HG02943 (cell line): Measurements from ENCODE around the gene TTLL13.
"Not testable (repeated sequence)": the region's sequence is repeated elsewhere in the genome, so short reads cannot be mapped to it uniquely, and the experiment has no call there.

Experiments used
- ATAC-seq: cut with Tn5 transposase; IDR thresholded peaks from one replicate; pipeline ENCODE4 v1.9.1; 2021; ENCODE audit warnings: mild to moderate bottlenecking, low read depth, moderate library complexity; ENCODE audit not compliant: unreplicated experiment

Gene TTLL13

DNA sequence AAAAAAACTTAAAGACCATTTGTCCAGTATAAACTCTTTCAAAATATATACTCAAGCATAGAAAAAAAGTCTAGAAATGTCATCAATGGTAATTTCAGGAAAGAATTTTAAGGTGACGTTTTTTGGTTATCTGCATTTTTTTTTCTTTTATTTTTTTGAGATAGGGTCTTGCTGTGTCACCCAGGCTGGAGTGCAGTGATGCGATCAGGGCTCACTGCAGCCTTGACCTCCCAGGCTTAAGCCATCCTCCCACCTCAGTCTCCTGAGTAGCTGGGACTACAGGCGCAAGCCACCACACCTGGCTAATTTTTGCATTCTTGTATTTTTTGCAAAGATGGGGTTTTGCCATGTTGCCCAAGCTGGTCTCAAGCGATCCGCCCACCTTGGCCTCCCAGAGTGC, 31.4 kb downstream of the TTLL13 start:
- ATAC-seq, result not testable (repeated sequence)

DNA sequence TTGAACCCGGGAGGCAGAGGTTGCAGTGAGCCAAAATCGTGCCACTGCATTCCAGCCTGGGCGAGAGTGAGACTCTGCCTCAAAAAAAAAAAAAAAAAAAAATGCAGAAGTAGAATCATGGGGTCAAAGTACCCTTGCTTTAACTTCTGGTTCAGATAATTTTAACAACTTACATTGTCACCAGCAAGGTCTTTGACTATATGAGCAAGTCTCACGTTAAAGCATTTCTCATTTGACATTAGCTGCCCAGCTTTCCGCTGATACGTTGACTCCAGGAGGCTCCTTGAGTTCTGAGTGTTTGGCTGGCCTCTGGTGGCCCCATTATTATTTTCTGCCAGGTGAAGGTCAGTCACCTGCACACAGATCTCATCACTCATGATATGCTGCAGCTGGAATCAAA, 32.3 kb downstream of the TTLL13 start:
- ATAC-seq, result not testable (repeated sequence)

DNA sequence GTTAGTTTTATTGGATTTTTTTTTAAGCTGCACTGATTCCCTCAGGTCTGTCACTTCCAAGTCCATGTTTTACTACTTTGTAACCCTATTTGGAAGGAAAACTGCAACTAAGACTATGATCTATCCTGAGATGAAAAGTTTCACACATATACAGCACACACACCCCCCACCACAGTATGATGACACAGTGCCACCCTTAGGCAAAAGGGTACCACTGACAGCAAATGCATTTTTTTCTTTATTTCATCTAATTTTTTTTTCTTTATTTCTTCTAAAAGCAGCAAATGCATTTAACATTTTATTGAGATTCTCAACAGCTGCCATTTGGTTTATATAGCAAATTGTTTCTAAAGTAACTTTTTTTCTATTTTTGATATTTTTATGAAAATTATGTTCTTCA, 37.3 kb downstream of the TTLL13 start:
- ATAC-seq, result no peak

DNA sequence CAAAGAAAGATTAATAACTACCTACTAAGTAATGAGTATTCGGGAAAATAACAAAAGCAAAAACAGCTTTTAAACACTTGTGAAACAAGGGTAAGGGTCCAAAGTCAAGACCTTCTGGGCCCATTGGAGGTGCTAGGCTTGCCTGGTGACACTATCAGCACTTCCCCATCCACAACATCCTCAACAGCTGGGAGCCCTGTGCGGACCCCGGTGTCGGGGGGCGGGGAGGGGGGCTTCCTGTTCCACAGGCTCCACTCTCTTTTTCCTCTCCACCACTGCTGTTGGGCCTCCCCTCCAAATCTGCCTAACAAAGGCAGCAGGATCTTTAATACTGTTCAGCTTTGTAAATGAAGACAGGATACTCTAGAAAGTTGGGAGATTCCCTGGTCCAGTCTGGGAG, 37.7 kb downstream of the TTLL13 start:
- no peak for ATAC-seq

DNA sequence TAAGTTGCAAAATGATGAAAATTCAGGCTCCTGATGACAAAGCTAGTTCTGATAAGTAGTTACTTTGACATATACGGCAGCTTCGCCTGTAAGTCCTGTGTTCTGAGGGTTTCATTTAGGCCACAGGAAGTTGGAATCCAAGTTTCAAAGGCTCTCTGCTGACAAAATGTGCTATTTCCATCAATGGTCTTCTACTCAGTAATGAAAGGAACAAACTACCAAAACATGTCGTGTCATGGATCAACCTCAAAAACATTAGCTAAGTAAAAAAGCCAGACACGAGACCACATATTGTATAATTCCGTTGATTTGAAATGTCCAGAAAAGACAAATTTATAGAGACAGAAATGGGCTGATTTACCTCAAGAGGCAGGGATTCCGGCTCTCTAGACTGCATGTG, 38.6 kb downstream of the TTLL13 start:
- ATAC-seq, result no peak

DNA sequence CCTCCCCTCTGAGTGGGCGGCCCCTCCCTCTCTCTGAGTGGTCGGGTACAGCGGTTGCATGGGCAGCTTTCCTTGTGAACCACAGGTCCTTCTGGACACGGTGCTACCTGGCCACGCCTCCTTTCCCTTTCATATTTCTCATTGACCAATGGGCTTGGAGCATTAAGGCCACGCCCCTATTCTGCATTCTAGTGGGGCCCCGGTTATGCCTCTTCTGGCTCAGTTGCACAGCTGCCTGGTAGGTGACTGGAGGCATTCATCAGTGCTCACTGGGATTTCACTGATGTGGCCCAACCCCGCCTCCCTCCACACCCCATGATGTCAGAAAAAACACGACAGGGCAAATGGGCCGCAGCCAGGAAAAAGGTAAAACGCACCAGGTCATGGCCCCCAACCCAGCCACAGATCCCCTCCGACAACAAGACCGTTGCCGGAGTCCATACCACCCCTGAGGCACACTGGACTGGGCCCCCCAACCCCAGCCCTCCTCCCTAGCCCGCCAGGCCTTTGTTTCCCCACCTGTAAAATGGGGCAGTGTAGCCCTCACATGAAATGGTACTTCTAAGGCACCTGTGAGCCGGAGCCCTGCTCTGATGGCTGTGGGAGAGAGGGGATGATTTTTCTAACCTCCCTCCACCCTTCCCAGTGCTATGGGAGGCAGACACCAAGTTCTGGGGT, 42.5 kb downstream of the TTLL13 start:
- no peak for ATAC-seq

DNA sequence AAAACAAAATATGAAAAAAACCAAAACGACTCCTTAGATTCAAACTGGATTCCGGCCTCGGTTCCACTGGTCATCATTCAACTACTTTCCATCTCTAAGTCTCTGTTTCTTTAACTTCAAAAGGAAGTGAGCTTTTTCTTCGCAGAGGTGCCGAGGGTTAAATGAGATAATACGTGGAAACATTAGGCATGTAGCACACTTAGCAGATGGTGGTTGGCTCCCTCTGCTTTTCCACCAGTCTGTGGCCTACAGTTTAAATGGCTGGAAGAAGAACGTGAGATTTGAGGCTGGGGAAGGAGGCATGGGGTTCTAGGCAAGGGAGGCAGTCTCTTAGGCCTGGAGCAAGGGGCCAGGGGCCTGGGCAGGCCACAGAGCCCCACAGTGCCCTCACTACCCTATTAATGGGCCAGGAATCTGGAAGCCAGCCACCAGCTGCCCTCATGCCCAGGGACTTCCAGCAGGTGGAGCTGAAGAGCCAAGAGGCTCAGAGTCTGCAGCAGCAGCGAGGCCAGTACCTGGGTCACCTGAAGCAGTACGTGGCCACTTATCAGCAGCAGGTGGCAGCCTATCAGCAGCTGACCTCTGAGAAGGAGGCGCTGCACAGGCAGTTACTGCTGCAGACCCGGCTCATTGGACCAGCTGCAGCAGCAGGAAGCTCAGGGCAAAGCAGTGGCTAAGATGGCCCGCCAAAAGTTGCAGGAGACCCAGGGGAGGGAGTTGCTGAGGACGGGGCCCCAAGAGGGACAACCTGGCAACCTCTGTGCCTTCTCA, 43.9 kb downstream of the TTLL13 start:
- ATAC-seq, result not testable (repeated sequence)

DNA sequence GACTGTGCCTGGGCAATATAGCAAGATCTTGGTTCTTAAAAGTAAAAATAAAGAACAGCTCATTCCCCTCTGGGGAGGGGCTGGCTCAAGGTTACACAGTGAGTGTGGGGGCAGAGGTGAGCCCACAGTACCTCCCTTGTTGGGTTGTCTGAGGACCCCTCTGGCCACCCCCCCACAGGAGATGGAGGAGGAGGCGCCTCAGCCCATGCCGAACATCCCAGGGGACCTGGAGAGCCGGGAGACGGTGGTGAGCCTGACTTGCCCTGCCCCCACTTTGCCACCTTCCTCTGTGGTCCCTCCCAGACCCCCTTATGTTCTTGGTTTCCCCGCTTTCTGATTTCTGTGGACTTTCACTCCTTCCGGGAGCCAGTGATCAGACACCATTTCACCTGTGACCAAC, 44.8 kb downstream of the TTLL13 start:
- ATAC-seq, result no peak

DNA sequence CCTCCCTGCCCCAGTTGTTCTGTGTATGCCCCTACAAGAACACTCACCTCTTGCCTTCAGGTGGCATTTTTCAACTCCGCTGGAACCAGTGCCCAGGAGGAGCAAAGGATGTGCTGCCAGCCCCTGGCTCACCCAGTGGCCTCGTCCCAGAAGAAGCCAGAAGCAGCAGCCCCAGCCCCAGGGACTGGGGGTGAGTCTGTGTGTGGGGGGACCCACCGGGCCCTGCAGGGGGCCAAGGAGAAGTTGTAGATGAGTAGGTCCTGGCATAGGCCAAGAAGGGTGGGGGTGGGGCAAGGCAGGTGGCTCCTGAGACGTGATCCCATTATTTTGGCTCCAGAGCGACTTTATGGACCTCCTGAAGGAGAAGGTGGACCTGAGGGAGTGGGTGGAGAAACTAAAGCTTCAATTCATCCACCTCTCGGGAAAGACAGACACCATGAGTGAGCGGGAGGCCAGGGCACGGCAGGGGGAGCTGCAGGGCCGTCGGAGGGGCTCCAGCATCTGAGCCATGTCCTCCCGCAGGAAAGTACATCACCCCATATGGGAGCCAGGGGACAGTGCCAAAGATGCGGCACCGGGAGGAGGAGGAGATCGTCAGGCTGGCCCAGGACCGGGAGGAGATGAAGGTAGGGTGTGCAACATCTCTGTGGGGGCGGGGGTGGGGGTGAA, 45.4 kb downstream of the TTLL13 start:
- no peak for ATAC-seq

DNA sequence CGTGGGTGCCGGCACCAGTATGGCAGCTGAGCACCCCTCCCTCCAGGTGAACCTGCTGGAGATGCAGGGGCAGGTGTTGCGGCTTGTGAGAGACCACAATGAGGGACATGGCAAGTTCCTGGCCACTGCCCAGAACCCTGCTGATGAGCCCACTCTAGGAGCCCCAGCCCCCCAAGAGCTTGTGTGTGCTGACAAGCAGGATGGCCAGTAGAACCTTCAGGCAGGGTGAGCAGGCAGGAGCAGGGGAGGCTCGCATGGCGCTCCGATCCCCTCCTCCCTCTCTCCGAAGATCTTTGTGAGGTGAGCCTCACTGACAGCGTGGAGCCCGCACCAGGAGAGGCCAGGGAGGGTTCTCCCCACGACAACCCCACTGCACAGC, 45.9 kb downstream of the TTLL13 start:
- no peak for ATAC-seq

DNA sequence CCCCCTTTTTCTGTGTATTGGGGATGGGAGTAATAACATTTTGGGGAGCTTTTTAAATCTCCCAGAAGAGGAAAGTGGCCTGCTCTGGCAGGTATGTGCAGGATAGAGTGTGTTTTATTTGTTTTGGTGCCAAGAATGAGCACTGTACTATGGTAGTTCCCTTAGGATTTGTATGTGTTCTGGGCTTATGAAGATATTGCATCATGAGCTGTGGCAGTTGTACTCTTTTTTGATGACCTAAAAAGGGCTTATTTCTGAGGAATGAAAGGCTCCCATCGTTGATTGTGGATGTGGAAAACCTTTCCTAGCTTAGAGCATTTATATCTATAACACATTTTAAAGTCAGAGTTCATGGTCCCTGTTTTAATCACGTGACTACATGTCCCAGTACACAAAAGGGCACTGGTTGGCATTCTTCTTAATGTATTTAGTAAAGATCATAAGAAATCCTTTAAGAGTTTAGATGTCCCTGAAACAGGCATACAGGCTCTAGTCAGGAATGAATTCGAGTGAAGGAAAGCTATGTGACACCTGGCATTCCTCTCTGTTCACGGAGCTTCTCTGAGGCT, 47.0 kb downstream of the TTLL13 start:
- ATAC-seq, result not testable (repeated sequence)

DNA sequence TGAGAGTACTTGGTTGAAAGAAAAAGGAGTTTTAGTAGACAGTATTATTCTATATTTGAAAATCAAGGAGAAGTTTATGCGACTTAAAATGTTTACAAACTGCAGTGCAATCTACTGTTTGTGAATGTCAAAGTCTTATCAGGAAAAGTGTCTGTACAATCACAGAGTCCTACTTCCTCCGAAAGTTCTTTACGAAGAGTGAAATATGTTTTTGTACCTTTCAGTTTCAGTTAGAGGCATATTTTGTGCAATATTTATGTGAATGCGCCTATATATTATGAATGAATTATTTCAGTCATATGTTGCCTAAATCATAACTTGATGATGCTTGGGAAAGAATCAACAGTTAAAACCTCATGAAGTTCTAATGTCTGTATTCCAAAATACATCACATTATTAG, 47.7 kb downstream of the TTLL13 start:
- no peak for ATAC-seq

DNA sequence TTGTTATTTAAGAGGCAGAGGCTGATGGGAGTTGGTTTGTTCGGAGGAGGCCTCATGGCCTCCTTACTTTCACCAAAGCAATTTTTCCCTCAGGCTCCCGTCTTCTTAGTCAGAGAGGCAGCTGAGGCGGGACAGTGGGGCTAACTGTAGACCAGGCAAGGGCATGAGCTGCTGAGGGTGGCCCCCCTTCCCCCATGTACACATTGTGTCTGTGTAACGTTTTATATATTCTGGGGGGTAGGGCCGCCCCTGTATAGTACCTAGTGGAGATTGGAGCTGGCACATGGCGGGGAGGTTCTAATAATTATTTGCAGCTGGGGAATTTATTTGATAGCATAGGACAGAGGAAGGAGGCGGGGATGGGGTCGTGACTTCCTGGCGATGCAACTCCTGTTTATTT, 51.2 kb downstream of the TTLL13 start:
- no peak for ATAC-seq

DNA sequence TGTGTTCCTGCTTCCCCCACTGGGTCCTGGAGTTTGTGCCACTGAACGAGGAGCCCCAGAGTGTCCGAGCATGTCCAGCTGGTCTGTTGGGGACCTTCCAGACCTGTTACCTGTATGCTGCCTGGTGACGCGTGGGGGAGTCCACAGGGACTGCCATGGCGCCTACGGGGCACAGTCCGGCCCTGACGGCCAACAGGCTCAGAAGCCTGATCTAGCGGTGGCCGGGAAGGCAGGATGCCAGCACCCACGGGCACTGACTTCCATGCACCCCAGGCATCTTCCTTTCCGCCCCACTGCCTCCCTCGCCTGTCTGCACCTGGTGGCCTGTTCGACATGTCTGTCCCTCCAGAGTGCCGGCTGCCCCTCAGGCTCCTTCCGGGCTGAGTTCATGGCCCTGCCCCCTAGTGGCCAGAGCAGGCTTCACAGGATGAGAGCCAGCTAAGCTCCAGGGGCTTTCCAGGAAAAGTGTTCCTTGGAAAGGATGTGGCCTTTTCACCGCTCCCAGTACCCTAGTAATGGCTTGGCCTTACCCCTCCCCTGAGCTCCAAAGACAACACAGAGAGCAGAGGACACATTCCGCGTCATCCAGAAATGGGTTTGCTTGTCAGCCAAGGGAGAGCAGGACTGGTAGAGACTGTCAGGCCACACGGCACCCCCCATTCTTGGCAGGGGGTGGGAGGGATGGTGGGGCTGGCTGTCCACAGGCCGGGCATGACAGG, 51.8 kb downstream of the TTLL13 start:
- ATAC-seq, result no peak

DNA sequence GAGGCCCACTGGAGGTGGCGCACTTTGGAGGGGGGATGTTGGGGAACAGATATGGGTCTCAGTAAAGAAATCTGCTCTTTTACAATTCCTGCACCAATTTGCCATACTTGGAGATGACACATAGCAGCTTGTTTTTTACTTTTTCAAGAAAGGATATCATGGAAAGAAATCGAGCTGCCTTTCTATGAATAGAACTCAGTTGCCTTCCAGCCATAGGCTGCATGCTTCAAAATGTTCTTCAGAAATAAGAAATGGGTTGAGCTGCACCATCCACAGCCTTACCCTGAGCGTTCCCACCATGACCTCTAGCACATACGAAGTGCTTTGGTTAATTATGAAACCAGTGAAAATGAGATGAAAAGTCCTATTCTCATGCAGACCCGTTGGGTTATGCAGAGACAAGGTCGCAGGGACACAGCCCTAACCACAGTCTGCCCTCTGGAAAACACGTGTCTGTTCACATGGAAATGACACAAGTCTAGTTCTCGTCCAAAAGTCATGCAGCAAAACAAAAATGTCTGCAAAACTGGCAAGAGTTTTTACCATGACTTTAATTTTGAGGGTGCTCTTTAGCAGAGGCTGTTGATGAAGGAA, 52.4 kb downstream of the TTLL13 start:
- ATAC-seq, result no peak

DNA sequence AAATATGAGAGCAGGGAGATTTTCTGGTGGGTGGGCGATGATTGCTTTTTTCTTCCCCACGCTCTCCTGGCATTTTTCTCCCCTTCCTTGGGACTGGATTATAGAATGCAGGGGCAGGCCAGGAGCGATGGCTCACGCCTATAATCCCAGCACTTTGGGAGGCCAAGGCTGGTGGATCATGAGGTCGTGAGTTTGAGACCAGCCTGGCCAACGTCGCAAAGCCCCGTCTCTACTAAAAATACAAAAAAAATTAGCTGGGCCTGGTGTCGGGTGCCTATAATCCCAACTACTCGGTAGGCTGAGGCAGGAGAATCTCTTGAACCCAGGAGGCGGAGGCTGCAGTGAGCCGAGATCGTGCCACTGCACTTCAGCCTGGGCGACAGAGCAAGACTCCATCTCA, 56.0 kb downstream of the TTLL13 start:
- not testable (repeated sequence) for ATAC-seq

DNA sequence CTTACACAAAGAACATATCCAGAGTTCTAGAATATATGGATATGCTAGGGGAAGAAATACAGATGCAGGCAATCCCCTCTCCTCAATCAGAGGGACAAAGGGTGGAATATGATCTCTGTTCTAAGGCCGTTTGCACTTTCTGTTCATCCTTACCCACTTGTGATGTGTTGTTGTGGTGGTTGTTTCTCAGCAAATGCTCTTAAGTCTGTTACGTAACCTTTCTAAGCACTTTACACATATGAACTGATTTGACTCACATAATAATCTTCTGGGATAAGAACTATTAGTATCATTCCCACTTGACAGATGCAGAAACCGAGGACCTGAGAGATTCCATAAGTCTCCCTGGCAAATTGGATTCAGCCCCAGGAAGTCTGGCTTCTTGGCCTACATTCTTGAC, 56.6 kb downstream of the TTLL13 start:
- ATAC-seq, result no peak

DNA sequence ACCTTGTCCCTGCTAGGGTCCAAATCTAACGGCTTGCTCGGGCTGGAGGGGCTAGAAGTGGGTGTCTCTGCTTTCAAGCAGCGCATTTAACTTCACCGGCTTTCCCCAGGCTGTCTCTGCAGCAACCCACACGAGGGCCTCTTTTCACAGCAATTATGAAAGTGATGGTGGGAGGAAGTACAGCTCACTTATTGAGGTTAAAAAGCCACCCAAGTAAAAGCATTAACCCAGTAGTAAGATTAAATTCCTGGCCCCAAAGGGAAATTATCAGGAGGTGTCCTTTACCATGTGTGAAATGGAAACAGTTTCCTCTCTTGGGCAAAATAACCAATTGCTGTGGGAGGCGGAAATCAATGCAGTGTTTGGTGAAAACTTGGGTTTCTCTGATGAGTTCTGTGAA, 57.2 kb downstream of the TTLL13 start:
- no peak for ATAC-seq

DNA sequence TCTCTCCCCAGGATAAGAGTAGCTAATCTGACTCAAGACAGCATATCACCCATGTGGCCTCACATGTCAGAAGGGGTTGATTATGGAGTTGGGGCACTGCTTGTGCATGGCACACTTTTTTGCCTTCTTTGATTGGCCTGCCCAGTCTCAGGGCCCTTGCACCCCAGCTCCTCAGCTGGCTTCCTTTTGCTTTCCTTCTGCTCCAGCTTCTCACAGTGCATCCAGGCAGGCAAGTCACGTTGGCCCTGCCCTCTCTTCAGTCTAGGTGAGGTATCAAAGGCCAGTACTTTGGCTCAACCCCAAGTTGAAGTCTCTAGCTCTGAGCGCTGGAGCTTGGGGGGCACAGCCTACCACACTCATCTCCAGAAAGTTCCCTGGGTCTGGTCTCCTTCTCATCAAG, 58.3 kb downstream of the TTLL13 start:
- no peak for ATAC-seq

DNA sequence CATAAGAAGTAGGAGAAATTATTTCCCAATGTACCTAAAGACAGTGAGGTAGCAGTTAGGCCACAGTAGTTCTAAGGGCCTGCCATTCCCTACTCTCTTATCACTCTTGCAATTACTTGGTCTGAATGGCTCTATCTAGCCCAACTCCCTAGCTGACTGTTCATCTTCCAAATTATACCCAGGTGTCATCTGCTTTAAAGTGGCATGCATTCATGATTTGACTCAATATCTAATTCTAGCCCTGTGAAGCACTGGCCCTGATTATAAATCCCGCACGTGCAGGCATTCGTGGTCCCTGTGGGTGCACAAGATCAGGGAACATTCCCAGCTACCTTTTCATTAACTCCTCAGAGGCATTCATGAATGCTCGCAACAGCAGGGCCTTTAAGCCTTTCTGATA, 59.7 kb downstream of the TTLL13 start:
- no peak for ATAC-seq
